ENCODE measurements around the gene CAMSAP1.
"Not testable (repeated sequence)": the region's sequence is repeated elsewhere in the genome, so short reads cannot be mapped to it uniquely, and the experiment has no call there.

Gene CAMSAP1

GRCh38 chr9:135921749-135922310 is 14.5 kb upstream of the CAMSAP1 start:
- no peak for DNase-seq (ENCODE audit: low spot score)

GRCh38 chr9:135920973-135921585 is 13.7 kb upstream of the CAMSAP1 start:
- DNase-seq (ENCODE audit: low spot score) = no peak

- DNase-seq (ENCODE audit: low spot score) = no peak
These were observed 13.0 kb upstream of the CAMSAP1 start for GRCh38 chr9:135920256-135920930.

- no peak for DNase-seq (ENCODE audit: low spot score)
These were observed 12.1 kb upstream of the CAMSAP1 start for GRCh38 chr9:135919318-135919890.

GRCh38 chr9:135916227-135916626 is 8.9 kb upstream of the CAMSAP1 start:
- DNase-seq (ENCODE audit: low spot score) = not testable (repeated sequence)

GRCh38 chr9:135914921-135915320 is 7.6 kb upstream of the CAMSAP1 start:
- DNase-seq (ENCODE audit: low spot score) = no peak

- not testable (repeated sequence) for DNase-seq (ENCODE audit: low spot score)
These were observed 3.9 kb upstream of the CAMSAP1 start for GRCh38 chr9:135911233-135911632.

- no peak for DNase-seq (ENCODE audit: low spot score)
These were observed 3.4 kb upstream of the CAMSAP1 start for GRCh38 chr9:135910757-135911156.

GRCh38 chr9:135910216-135910615 is 2.9 kb upstream of the CAMSAP1 start:
- DNase-seq (ENCODE audit: low spot score) = no peak

- DNase-seq (ENCODE audit: low spot score) = no peak
These were observed 2.0 kb upstream of the CAMSAP1 start for GRCh38 chr9:135909371-135909770.

- DNase-seq (ENCODE audit: low spot score) = no peak
These were observed 1.4 kb upstream of the CAMSAP1 start for GRCh38 chr9:135908754-135909204.

- DNase-seq (ENCODE audit: low spot score) = no peak
These were observed 877 bp upstream of the CAMSAP1 start for GRCh38 chr9:135908093-135908753.

- no peak for DNase-seq (ENCODE audit: low spot score)
These were observed 328 bp downstream of the CAMSAP1 start for GRCh38 chr9:135907006-135907430.

- no peak for DNase-seq (ENCODE audit: low spot score)
These were observed 898 bp downstream of the CAMSAP1 start for GRCh38 chr9:135906291-135907005.

- no peak for DNase-seq (ENCODE audit: low spot score)
These were observed 1.7 kb downstream of the CAMSAP1 start for GRCh38 chr9:135905380-135906258.

- no peak for DNase-seq (ENCODE audit: low spot score)
These were observed 3.4 kb downstream of the CAMSAP1 start for GRCh38 chr9:135903786-135904520.

- no peak for DNase-seq (ENCODE audit: low spot score)
These were observed 4.0 kb downstream of the CAMSAP1 start for GRCh38 chr9:135903358-135903656.

- DNase-seq (ENCODE audit: low spot score) = no peak
These were observed 4.5 kb downstream of the CAMSAP1 start for GRCh38 chr9:135902655-135903357.

- no peak for DNase-seq (ENCODE audit: low spot score)
These were observed 5.5 kb downstream of the CAMSAP1 start for GRCh38 chr9:135901826-135902225.
